Measurements from ENCODE around the gene TM4SF20. TPM values are rescaled to one million over a fixed set of nuclear protein-coding genes. Genes with fewer than 3 reads are reported as not detected.

The TM4SF20 gene
- total and polyA plus RNA-seq, 2 experiments from 2014 or later: not detected

GRCh38 chr2:227411320-227411989, 32.3 kb upstream of the TM4SF20 start (continued):
- no peak for TF ChIP-seq EZH2phosphoT487 (IDR thresholded peaks at IDR 0.05; ENCODE audit: unreplicated experiment)
- TF ChIP-seq STAT1 (IDR thresholded peaks at IDR 0.05; ENCODE audit: unreplicated experiment): no peak
- TF ChIP-seq REST (IDR thresholded peaks at IDR 0.05; ENCODE audit: unreplicated experiment): no peak
- TF ChIP-seq NANOG (IDR thresholded peaks at IDR 0.05; ENCODE audit: borderline replicate concordance): no peak
- no peak for TF ChIP-seq ETS1 (IDR thresholded peaks at IDR 0.05)
- no peak for TF ChIP-seq JUNB (IDR thresholded peaks at IDR 0.05; ENCODE audit: unreplicated experiment)
- TF ChIP-seq POLR2AphosphoS5 (IDR thresholded peaks at IDR 0.05; ENCODE audit: low read depth): no peak
- TF ChIP-seq EZH2 (IDR thresholded peaks at IDR 0.05; ENCODE audit: low read depth, unreplicated experiment): no peak

- no peak overlapping the region for H3K4me2 ChIP-seq
- Mint-ChIP-seq H3K4me1 (peaks cover 4% of the 10 kb centered on the region; the same call in 2 of the 3 replicates), H3K27me3 (ENCODE audit: insufficient read depth, low read depth, poor library complexity) (no peaks in the 10 kb centered on the region), H3K9me3 (no peaks in the 10 kb centered on the region), H3K36me3 (ENCODE audit: low read depth) (no peaks in the 10 kb centered on the region), H3K27ac (no peak overlapping the region), H3K4me3 (no peak overlapping the region)
- no peaks in the 10 kb centered on the region for H3K9me2 ChIP-seq (ENCODE audit: insufficient read depth)
- H3K4me3 ChIP-seq: no peak overlapping the region
- no peaks in the 10 kb centered on the region for H3K4me1 ChIP-seq (ENCODE audit: insufficient read depth)
- ATAC-seq (no peak), DNase-seq (ENCODE audit: low spot score) (no peak)
- no peaks in the 10 kb centered on the region for H3K36me3 ChIP-seq (ENCODE audit: insufficient read depth)
- no peaks in the 10 kb centered on the region for H3K79me2 ChIP-seq (replicated peaks; ENCODE audit: insufficient read depth)
- H3K27me3 ChIP-seq (ENCODE audit: insufficient read depth): no peaks in the 10 kb centered on the region
- H3F3A ChIP-seq (replicated peaks; ENCODE audit: low read depth): no peaks in the 10 kb centered on the region
- no peaks in the 10 kb centered on the region for H4K20me1 ChIP-seq (replicated peaks; ENCODE audit: insufficient read depth)
- no peak overlapping the region for H2AFZ ChIP-seq
- no peak overlapping the region for H3K27ac ChIP-seq (ENCODE audit: low read depth)
- TF ChIP-seq ZNF114 (CRISPR knock-in tag; IDR thresholded peaks at IDR 0.05) (no peak), EZH2phosphoT487 (IDR thresholded peaks at IDR 0.05; ENCODE audit: unreplicated experiment) (no peak), CTCF (conservative IDR thresholded peaks at IDR 0.05; ENCODE audit: low read depth in 2 of 2) (no peak), CREB1 (CRISPR knock-in tag; IDR thresholded peaks at IDR 0.05; ENCODE audit: low read depth) (no peak), ZNF462 (CRISPR knock-in tag; IDR thresholded peaks at IDR 0.05) (no peak), POLR2AphosphoS5 (IDR thresholded peaks at IDR 0.05; ENCODE audit: low read depth) (no peak), JUNB (IDR thresholded peaks at IDR 0.05; ENCODE audit: unreplicated experiment) (no peak), ZNF331 (CRISPR knock-in tag; IDR thresholded peaks at IDR 0.05; ENCODE audit: low read depth) (no peak)
Measured at GRCh38 chr2:227410191-227410590, 31.1 kb upstream of the TM4SF20 start.
